Superior temporal gyrus (tissue), 1 donor: ENCODE measurements around the gene FAM177B.
A peak's percentile ranks its signal among the peaks of the same experiment; 100 is the strongest.
"Not testable (repeated sequence)": the region's sequence is repeated elsewhere in the genome, so short reads cannot be mapped to it uniquely, and the experiment has no call there.

Experiments used
- DNase-seq: peaks from one replicate; pipeline ENCODE4 v3.0.0-alpha.2; 2016; ENCODE audit errors: extremely low spot score

FAM177B gene

GRCh38 chr1:222739929-222740328, 2.9 kb downstream of the FAM177B start:
- DNase-seq, result no peak

- DNase-seq, result not testable (repeated sequence)
Measured at GRCh38 chr1:222741630-222742457, 4.8 kb downstream of the FAM177B start.

- DNase-seq, result no peak
Measured at GRCh38 chr1:222749927-222750326, 12.9 kb downstream of the FAM177B start.

DNA sequence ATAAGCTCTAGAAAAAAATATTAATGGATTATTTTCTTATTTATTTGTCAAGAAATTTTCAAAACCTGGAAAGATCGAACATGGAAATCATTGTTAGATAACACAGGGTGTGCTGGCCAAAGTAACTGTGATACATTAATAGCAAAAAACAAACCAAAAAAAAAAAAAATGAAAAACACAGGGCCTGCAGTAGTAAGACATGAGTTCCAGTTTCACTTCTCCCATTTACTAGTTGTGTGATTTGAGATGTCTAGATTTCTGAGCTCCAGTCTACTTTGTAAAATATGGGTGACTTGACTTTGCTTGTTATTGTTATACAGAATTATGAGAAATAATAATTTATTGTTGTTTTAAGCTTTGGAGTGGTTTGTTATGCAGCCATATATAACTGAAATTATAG, 13.6 kb downstream of the FAM177B start:
- DNase-seq, result no peak

DNA sequence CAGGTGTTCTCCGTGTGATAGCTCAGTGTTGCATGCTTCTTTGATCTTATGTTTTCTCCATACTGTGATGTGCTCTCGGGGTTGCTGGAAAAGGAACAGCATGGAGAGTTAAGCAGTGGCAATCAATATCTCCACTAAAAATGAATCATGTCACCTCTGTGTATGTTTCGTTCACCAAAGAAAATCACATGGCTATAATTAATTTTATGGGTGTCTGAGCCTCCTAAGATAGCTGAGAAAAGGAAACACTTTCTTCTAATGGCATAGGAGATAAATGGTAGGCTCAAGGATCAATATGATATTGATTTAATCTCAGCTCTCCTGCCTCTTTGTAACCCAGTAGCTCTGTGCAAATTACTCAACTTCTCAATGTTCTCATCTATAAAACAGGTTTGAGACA, 14.3 kb downstream of the FAM177B start:
- DNase-seq, result no peak

- no peak for DNase-seq
Measured at GRCh38 chr1:222754366-222755139, 17.6 kb downstream of the FAM177B start.

DNA sequence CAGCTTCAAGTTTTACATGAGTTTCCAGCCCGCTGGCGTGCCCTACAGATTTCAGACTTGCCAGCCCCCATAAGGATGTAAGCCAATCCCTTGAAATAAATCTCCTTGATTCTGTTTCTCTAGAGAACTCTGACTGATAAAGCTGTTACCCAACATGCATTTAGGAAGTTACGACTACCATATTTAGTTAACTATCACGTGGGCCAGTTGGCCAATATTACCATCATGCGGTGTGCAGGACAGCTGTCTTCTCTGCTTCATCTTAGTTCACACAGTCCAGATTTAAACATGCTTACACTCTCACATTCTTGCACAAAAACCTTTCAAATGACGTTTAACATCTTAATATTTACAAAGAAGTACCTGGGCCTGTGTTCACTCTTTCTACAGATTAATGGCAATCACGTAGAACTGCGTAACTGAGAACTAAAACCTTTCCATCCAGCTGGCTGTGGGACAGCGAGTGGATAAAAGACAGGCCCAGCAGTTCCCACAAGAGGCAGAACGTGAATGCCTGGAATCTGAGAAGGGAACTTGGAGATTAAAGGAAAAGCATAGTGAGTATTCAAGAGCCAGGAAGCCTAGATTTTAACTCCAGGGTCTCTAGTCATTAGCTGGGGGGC, 20.8 kb downstream of the FAM177B start:
- DNase-seq, result no peak

GRCh38 chr1:222759451-222760035, 22.5 kb downstream of the FAM177B start:
- DNase-seq, result no peak

- DNase-seq, result no peak
Measured at GRCh38 chr1:222761083-222761482, 24.1 kb downstream of the FAM177B start.

GRCh38 chr1:222762178-222762577, 25.2 kb downstream of the FAM177B start:
- DNase-seq, result not testable (repeated sequence)

DNA sequence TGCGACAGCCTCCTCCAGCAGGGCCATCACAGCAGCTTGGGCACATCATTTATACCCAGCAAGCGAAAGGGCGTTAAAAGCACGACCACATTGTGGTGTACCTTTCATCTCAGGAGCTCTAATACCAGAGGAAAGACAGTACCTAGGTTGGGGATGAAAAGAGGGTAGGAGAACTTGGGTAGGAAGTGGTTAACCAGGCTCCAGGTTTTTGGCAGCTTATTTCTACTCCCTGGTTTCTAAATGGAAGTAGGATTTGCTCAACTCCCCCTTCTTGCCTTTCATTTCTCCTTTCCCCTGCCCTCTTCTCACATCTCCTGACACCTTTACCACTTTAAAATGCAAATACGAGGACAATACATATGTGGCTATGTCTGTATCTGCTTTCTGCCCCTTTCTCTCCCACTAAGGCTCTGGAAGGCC, 30.2 kb downstream of the FAM177B start:
- DNase-seq, result no peak

DNA sequence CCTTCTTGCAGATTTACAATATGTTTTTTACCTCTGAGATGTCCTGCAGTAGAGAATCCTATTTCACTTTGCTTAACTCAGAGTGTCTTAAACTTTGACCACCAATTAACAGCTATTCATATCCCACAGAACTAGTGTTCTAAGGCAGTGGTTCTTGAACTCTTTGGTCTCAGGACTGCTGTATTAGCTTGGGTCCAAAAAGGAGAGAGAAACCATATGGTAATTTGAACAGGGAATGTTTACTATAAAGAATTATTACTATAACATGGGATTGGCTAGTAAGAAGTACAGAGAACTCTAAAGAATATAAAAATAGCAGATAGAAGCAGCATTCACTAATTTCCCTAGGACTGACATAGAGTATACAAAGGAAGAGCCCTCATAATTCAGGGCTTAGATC, 31.6 kb downstream of the FAM177B start:
- no peak for DNase-seq

- no peak for DNase-seq
Measured at GRCh38 chr1:222769181-222769580, 32.2 kb downstream of the FAM177B start.

GRCh38 chr1:222769971-222770620, 33.1 kb downstream of the FAM177B start:
- no peak for DNase-seq

DNA sequence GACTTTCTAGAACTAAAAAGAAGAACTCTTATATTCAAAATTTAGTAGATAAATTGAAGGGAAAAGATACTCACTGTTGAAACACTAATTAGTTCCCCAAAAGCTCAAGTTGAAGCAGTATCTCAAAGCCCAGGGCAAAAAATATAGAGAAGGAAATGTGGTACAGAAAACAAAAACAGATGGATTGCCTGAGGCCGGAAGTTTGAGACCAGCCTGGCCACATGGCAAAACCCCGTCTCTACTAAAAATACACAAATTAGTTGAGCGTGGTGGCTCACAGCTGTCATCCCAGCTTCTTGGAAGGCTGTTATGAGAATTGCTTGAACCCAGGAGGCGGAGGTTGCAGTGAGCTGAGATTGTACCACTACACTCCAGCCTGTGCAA, 36.0 kb downstream of the FAM177B start:
- no peak for DNase-seq

DNA sequence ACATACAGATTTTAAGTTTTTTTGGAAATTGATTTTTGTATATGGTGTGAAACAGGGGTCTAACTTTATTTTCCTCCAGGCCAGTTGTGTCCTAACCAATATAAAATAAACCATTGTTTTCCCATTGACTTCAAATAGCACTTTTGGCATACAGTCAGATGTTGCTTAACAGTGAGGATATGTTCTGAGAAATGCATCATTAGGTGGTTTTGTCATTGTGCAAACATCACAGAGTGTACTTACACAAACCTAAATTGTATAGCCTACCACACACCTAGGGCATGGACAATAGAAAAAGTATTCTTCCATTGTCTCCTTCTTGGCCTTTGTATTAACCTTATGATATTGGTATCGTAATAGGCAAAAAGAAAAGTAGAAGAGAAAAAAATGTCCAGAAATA, 40.5 kb downstream of the FAM177B start:
- no peak for DNase-seq

DNA sequence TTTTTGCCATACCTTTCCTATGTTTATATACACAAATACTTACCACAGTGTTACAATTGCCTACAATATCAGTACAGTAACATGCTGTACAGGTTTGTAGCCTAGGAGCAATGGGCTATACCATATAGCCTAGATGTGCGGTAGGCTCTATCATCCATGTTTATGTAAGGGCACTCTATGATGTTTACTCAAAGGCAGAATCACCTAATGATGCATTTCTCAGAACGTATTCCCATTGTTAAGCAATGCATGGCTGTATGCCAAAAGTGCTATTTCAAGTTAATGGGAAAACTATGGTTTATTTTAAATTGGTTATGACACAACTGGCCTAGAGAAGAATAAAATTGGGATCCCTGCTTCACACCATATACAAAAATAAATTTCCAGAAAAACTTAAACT, 41.0 kb downstream of the FAM177B start:
- DNase-seq, result no peak

DNA sequence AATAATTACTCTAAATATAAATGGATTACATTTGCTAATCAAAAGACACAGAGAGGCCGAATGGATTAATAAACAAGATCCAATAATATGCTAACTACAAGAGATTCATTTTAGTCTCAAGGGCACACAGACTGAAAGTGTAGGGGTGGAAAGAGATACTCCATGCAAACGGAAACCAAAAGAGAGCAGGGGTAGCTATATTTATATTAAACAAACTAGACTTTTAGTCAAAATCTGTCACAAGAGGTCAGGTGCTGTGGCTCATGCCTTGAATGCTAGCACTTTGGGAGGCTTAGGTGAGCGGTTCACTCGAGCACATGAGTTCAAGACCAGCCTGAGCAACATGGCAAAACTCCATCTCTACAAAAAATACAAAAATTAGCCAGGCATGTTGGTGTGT, 44.2 kb downstream of the FAM177B start:
- DNase-seq, result no peak

- no peak for DNase-seq
Measured at GRCh38 chr1:222783051-222783450, 46.0 kb downstream of the FAM177B start.

DNA sequence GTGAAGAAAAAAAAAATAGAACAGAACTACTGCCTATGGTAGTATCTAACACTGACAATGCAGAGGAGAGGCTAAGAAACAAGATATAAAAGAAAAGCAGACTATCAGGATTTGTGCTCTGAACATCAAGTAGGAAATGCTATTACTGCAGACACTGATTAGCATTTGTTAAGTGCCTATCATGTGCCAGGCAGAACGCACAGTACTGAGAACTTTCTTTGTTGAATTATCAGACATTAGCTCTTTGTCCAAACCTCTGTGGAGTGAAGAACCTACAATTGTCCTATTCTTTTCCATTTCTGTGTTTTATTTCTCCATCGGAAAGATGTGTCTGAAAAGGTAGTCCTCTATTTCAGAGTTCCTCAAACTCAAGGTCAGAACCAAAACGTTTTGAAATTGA, 47.4 kb downstream of the FAM177B start:
- DNase-seq, result peak; percentile 75

GRCh38 chr1:222784916-222785315, 47.9 kb downstream of the FAM177B start:
- no peak for DNase-seq

DNA sequence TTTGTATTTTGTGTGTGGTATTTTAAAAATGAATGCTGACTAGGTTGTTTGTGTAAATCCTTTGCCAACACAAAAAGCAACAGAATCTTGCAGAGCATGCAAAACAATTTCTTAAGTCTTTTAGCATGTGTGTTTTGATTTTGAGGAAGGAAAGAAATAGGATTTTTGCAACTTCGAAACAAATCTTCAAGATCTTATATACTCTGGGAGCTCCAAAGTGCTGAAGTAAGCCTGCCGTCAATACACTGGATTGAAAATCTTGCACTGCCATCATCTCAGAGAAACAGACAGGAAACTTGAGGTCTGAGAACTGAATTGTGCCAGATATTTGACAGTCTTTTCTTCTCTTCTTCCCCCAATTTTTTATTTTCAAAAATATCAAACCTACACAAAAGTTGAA, 48.5 kb downstream of the FAM177B start:
- DNase-seq, result no peak
